ENCODE results near the gene ABLIM2.
A peak's percentile ranks its signal among the peaks of the same experiment; 100 is the strongest.

DNA sequence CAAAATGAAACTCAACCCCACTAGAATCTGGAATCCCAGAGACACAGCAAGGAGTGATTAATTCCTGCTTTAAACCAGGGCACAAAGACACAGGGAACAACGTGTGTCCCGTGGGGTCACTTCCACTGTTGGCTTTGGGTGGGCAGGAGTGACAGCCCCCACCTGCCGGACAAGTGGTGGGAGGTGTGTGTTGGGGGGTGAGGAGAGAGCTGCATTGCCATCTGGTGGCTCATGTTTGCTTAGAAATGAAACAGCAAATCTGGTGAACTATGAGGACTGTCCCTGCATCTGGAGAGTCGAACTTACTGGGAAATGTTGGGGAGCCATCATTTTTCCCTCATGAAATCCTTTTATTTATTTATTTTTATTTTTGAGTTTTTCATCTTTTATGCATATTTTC, 143.1 kb downstream of the ABLIM2 start:
- TF ChIP-seq, protein P1, sequence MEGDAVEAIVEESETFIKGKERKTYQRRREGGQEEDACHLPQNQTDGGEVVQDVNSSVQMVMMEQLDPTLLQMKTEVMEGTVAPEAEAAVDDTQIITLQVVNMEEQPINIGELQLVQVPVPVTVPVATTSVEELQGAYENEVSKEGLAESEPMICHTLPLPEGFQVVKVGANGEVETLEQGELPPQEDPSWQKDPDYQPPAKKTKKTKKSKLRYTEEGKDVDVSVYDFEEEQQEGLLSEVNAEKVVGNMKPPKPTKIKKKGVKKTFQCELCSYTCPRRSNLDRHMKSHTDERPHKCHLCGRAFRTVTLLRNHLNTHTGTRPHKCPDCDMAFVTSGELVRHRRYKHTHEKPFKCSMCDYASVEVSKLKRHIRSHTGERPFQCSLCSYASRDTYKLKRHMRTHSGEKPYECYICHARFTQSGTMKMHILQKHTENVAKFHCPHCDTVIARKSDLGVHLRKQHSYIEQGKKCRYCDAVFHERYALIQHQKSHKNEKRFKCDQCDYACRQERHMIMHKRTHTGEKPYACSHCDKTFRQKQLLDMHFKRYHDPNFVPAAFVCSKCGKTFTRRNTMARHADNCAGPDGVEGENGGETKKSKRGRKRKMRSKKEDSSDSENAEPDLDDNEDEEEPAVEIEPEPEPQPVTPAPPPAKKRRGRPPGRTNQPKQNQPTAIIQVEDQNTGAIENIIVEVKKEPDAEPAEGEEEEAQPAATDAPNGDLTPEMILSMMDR (IDR thresholded peaks at IDR 0.05): peak in 1 of 7 experiments; percentile 4
- TF ChIP-seq POLR2A (IDR thresholded peaks at IDR 0.05): no peak

Data from body of pancreas (tissue), 4 donors.